Endothelial cell of umbilical vein (primary cell): Measurements from ENCODE around the gene PTS. TPM values are rescaled to one million over a fixed set of nuclear protein-coding genes. Genes with fewer than 3 reads are reported as not detected.

ENCODE experiments used
- BruUV-seq: library from RNA; stranded (reverse); fragments of 400-500 nt; replicated peaks from 2 replicates; lab custom pipeline; 2021; lab: Mats Ljungman, UMichigan
- CTCF ChIA-PET: fragments of 300-600, 350-600 bp; sonication (Branson Sonifier 250); formaldehyde crosslinking; loops from one replicate; lab custom pipeline; 2021; ENCODE audit warnings: antibody characterized with exemption, inconsistent platforms; lab: Charles Lee
- POLR2A ChIA-PET: fragments of 300-600, 350-600 bp; sonication (Branson Sonifier 250); formaldehyde crosslinking; loops from one replicate; lab custom pipeline; 2021; ENCODE audit warnings: antibody characterized with exemption, inconsistent platforms; lab: Charles Lee
- DNase-seq: peaks from one replicate; pipeline ENCODE4 v3.0.0-alpha.2; 2011; ENCODE audit warnings: low read depth, low spot score
- FAIRE-seq: peaks from 2 replicates; lab custom pipeline; 2011; peaks lifted over from hg19 to GRCh38; lab: Jason Lieb, UNC
- H2AFZ ChIP-seq: 2 replicates; pipeline ENCODE4 v1.6.0; 2012; ENCODE audit warnings: low read depth, low read length, control low read depth, inconsistent platforms
- H3K27ac ChIP-seq: 2 replicates; pipeline ENCODE4 v1.5.1; 2011; ENCODE audit warnings: low read depth, mild to moderate bottlenecking, control low read depth, low read length, moderate library complexity; ENCODE audit not compliant: insufficient read depth
- H3K27me3 ChIP-seq, 2 experiments: 2 replicates each; pipeline versions ENCODE4 v1.6.0 to v1.6.1; 2011; ENCODE audit warnings: low read length in 2 of 2, mixed read lengths in 1 of 2; ENCODE audit not compliant: control insufficient read depth in 2 of 2, insufficient read depth in 2 of 2
- H3K36me3 ChIP-seq, 2 experiments: 2 replicates in 1 of 2; 3 replicates in 1 of 2; pipeline ENCODE4 v1.5.1; 2011; ENCODE audit warnings: low read length in 2 of 2, mild to moderate bottlenecking in 1 of 2, moderate library complexity in 1 of 2; ENCODE audit not compliant: control insufficient read depth in 2 of 2, insufficient read depth in 2 of 2; ENCODE audit errors: extremely low read depth in 1 of 2
- H3K4me1 ChIP-seq: 3 replicates; pipeline ENCODE4 v1.5.1; 2011; ENCODE audit warnings: mild to moderate bottlenecking, low read length; ENCODE audit not compliant: control insufficient read depth, insufficient read depth; ENCODE audit errors: extremely low read depth
- H3K4me2 ChIP-seq: 2 replicates; pipeline ENCODE4 v1.6.1; 2011; ENCODE audit warnings: low read length, control low read depth, mixed read lengths; ENCODE audit not compliant: insufficient read depth
- H3K4me3 ChIP-seq, 3 experiments: fragments of 200-600 bp in 1 of 3; sonication (generic), shearing (Covaris generic) in 1 of 3; replicated peaks in 1 of 3; 2 replicates each; pipeline ENCODE4 v1.5.1; 2011 to 2016; ENCODE audit warnings: control low read depth in 3 of 3, low read length in 3 of 3, mild to moderate bottlenecking in 2 of 3, inconsistent platforms in 1 of 3, low read depth in 1 of 3, moderate library complexity in 1 of 3; ENCODE audit not compliant: insufficient read depth in 1 of 3
- H3K79me2 ChIP-seq: 2 replicates; pipeline ENCODE4 v1.6.0; 2012; ENCODE audit warnings: low read length, inconsistent platforms; ENCODE audit not compliant: control insufficient read depth, insufficient read depth
- H3K9ac ChIP-seq: replicated peaks from 2 replicates; pipeline ENCODE3; 2011; ENCODE audit warnings: low read length, control low read depth; ENCODE audit not compliant: insufficient read depth; ENCODE audit errors: extremely low read depth
- H3K9me1 ChIP-seq: replicated peaks from 3 replicates; pipeline ENCODE4 v1.6.0; 2011; ENCODE audit warnings: mild to moderate bottlenecking, low read length; ENCODE audit not compliant: control insufficient read depth, insufficient read depth; ENCODE audit errors: extremely low read depth
- H3K9me3 ChIP-seq: replicated peaks from 2 replicates; pipeline ENCODE4 v1.5.1; 2012; ENCODE audit warnings: low read length, inconsistent platforms; ENCODE audit not compliant: control insufficient read depth, insufficient read depth
- H4K20me1 ChIP-seq: replicated peaks from 2 replicates; pipeline ENCODE3; 2011; ENCODE audit warnings: mild to moderate bottlenecking, low read length; ENCODE audit not compliant: control insufficient read depth, insufficient read depth; ENCODE audit errors: extremely low read depth
- CTCF ChIP-seq, 2 donors: IDR thresholded peaks; 1 replicate in 1 of 2; 2 replicates in 1 of 2; pipeline ENCODE4 v1.5.1; 2011; ENCODE audit warnings: low read length in 2 of 2, mild to moderate bottlenecking in 2 of 2, moderate library complexity in 2 of 2, control low read depth in 1 of 2, inconsistent platforms in 1 of 2, low read depth in 1 of 2; ENCODE audit not compliant: insufficient read depth in 1 of 2; ENCODE audit errors: extremely low read depth in 1 of 2
- EZH2 ChIP-seq: IDR thresholded peaks from 2 replicates; pipeline ENCODE4 v1.6.1; 2012; ENCODE audit warnings: borderline replicate concordance, low read depth, mild to moderate bottlenecking, moderate library complexity, low read length, inconsistent platforms; ENCODE audit not compliant: severe bottlenecking
- FOS ChIP-seq: IDR thresholded peaks from 2 replicates; pipeline ENCODE4 v1.6.1; 2011; ENCODE audit warnings: mild to moderate bottlenecking, low read length, moderate library complexity, borderline replicate concordance; ENCODE audit not compliant: insufficient read depth
- GATA2 ChIP-seq: IDR thresholded peaks from 2 replicates; pipeline ENCODE4 v1.7.0; 2011; ENCODE audit warnings: low read depth, mild to moderate bottlenecking, moderate library complexity, mixed read lengths, low read length; ENCODE audit not compliant: insufficient read length, insufficient read depth
- JUN ChIP-seq: IDR thresholded peaks from 2 replicates; pipeline ENCODE4 v1.6.1; 2011; ENCODE audit warnings: borderline replicate concordance, low read depth; ENCODE audit not compliant: insufficient read length, insufficient read depth
- MAX ChIP-seq: IDR thresholded peaks from 2 replicates; pipeline ENCODE4 v1.6.1; 2011; ENCODE audit not compliant: insufficient read depth, insufficient read length
- MYC ChIP-seq: IDR thresholded peaks from one replicate; pipeline ENCODE4 v1.6.1; 2011; ENCODE audit warnings: mild to moderate bottlenecking, low read depth, low read length
- POLR2A ChIP-seq: IDR thresholded peaks from 2 replicates; pipeline ENCODE4 v1.6.1; 2012; ENCODE audit warnings: low read depth, mild to moderate bottlenecking, control low read depth, low read length
- POLR2AphosphoS5 ChIP-seq: IDR thresholded peaks from 2 replicates; pipeline ENCODE4 v1.6.1; 2012; ENCODE audit warnings: low read depth, mild to moderate bottlenecking, control low read depth, low read length, moderate library complexity; ENCODE audit not compliant: insufficient read depth
- dilution Hi-C: fragments of 300-500 bp; cut with MboI; formaldehyde crosslinking; loops from one replicate; pipeline ENCODE4 v1.15.0; 2019; ENCODE audit warnings: low sequenced_read_pairs; ENCODE audit not compliant: extremely low pct_ligation_motif_present
- intact Hi-C: fragments of 100-400 bp; cut with micrococcal nuclease; formaldehyde crosslinking; loops from one replicate; pipeline ENCODE4 v1.10.0; 2022
- polyA plus RNA-seq, 4 experiments: library from polyadenylated mRNA; depleted of rRNA in 3 of 4; stranded (reverse) in 3 of 4; unstranded in 1 of 4; fragments of >200 nt; gene quantifications; 2 replicates each; pipeline versions ENCODE4 v1.2.1 to v1.2.3, GENCODE V29; 2011 to 2012; ENCODE audit warnings: missing spikeins in 1 of 4
- total RNA-seq: library from RNA; stranded (reverse); gene quantifications from 2 replicates; pipeline ENCODE4 v1.2.3, GENCODE V29; 2021

The PTS gene
- total and polyA plus RNA-seq, 2 donors (not counting 3 experiments of a cell fraction or from before 2014, with no cell fraction given) = 29.1 to 45.7 TPM

DNA sequence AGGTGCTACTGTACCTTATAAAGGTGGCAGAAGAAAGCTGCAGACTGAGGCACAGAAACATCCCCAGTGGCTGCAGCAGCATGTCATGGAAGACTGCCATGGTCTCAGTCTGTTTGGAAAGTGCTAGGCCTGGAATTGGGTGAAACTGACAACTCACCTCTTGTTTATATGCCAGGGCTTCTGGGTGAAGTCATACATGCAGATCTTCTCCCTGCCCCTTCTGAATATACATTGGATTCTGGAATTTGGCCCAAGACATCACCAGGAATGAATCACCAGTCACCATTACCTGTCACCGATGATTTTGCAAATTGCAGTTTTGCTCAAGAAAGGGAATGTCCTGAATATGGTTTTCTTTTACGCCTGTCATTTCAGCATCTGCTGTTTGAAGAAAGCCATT is 34.3 kb downstream of the PTS start, which contains the start of gene PLET1:
Gene PLET1, minus strand, starts transcription at position 371 of the 400 bp plus-strand sequence. Its CDS starts 271 bp downstream, at position 100.
- Histone ChIP-seq H3K4me2 (no peak within 1 kb of the TSS), H3K79me2 (no peaks in the 10 kb centered on the region), H3K9ac (no peak within 1 kb of the TSS), H3K4me3 (no peak within 1 kb of the TSS), H3K9me1 (no peaks in the 10 kb centered on the region), H4K20me1 (no peaks in the 10 kb centered on the region), H3K36me3 (no peaks in the 10 kb centered on the region), H2AFZ (no peak within 1 kb of the TSS), H3K9me3 (no peaks in the 10 kb centered on the region), H3K27me3 (no peaks in the 10 kb centered on the region), H3K27ac (no peak within 1 kb of the TSS), H3K4me1 (peaks cover 5% of the 10 kb centered on the region)
- dilution Hi-C loops = no loop called here
- ChIA-PET CTCF (interaction anchor here (1.4 kb wide), 2 partner anchors 9 to 19 kb away, joined by 4 to 6 read pairs; no protein-coding TSS in a partner anchor), POLR2A (no interaction called here)
- no peak for TF ChIP-seq MAX
- TF ChIP-seq JUN = no peak
- no peak for TF ChIP-seq CTCF (IDR thresholded peaks at IDR 0.05; ENCODE audit: extremely low read depth in 1 of 2, insufficient read depth in 1 of 2, low read depth in 1 of 2, low read length in 2 of 2)
- TF ChIP-seq POLR2A = no peak
- no peak for TF ChIP-seq MYC
- TF ChIP-seq GATA2 = no peak
- TF ChIP-seq FOS = no peak
- no peak for TF ChIP-seq EZH2
- TF ChIP-seq POLR2AphosphoS5 = no peak
- DNase-seq = no peak
- BruUV-seq = no TSS peak
- FAIRE-seq = no peak
- intact Hi-C loops = no loop called here
